Stimulated activated naive CD4-positive, alpha-beta T cell treated with Interleukin-2 at 50 U/mL for 16 hours (primary cell): ENCODE results near the gene C1orf198.
"Not testable (repeated sequence)": the region's sequence is repeated elsewhere in the genome, so short reads cannot be mapped to it uniquely, and the experiment has no call there.

Source experiments
- DNase-seq: peaks from one replicate; lab custom pipeline; 2025; lab: John Stamatoyannopoulos, UW

Gene C1orf198

GRCh38 chr1:230860617-230861384, 7.5 kb downstream of the C1orf198 start:
- no peak for DNase-seq

- DNase-seq, result no peak
Observed at GRCh38 chr1:230858918-230859729, 9.2 kb downstream of the C1orf198 start.

- no peak for DNase-seq
Observed at GRCh38 chr1:230858236-230858820, 10.0 kb downstream of the C1orf198 start.

GRCh38 chr1:230857822-230858221, 10.5 kb downstream of the C1orf198 start:
- DNase-seq, result no peak

DNA sequence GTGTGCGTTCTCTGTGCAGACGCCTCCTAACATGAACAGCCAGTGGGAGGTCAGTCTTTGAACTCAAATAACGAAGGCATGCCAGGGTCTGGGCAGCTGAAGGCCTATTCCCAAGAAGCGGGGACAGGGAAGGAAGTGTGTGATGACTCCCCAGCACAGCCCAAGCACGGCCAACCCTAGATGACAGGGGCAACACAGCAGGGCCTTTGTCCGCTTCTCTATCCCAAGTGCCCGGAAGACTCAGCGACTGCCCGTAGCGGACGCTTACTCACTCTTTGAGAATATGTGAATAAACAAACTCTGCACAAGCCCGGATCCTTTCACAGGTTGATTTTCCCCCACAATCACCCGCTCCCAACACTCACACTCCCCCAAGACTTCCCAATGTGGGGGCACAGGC, 11.2 kb downstream of the C1orf198 start:
- DNase-seq, result no peak

- DNase-seq, result no peak
Observed at GRCh38 chr1:230855886-230856285, 12.4 kb downstream of the C1orf198 start.

DNA sequence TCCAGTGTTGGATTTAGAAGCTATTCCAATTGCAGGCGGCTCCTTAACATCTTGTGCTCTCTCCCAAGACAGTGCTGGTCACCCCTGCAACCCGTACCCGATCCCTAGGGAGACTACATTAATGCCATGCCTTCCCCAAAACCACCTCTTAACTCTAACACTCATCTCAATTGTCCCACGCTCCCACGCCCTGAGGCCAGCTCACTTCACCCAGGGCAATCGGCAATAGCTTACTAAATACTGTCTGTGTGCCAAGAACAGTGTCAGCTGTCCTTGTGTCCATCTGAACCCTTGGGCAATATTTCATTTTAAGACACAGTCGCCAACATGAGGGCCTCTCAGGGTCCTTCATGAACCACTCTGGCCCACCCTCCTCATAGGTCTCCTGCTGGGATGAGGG, 13.9 kb downstream of the C1orf198 start:
- DNase-seq, result no peak

- no peak for DNase-seq
Observed at GRCh38 chr1:230853731-230854130, 14.6 kb downstream of the C1orf198 start.

- no peak for DNase-seq
Observed at GRCh38 chr1:230852959-230853358, 15.4 kb downstream of the C1orf198 start.

- no peak for DNase-seq
Observed at GRCh38 chr1:230851291-230851691, 17.0 kb downstream of the C1orf198 start.

DNA sequence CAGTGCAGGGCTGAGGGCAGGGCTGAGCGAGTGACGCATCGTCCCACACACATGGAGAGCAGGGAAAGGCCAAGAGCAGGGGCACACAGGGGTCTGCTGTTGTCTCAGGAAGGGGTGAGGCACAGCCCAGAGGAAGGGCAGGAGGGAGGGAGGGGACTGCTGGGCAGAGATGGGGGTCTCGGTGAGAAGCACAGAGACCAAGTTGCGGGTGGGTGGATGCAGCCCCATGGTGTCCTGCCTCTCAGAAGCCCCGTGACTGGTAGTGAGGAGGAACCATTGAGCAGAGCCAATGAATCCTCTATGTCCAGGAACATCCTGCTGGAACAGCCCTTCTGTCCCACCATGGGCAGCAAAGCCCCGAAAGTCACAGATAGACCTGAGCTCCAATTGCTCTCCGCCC, 17.8 kb downstream of the C1orf198 start:
- DNase-seq, result no peak

DNA sequence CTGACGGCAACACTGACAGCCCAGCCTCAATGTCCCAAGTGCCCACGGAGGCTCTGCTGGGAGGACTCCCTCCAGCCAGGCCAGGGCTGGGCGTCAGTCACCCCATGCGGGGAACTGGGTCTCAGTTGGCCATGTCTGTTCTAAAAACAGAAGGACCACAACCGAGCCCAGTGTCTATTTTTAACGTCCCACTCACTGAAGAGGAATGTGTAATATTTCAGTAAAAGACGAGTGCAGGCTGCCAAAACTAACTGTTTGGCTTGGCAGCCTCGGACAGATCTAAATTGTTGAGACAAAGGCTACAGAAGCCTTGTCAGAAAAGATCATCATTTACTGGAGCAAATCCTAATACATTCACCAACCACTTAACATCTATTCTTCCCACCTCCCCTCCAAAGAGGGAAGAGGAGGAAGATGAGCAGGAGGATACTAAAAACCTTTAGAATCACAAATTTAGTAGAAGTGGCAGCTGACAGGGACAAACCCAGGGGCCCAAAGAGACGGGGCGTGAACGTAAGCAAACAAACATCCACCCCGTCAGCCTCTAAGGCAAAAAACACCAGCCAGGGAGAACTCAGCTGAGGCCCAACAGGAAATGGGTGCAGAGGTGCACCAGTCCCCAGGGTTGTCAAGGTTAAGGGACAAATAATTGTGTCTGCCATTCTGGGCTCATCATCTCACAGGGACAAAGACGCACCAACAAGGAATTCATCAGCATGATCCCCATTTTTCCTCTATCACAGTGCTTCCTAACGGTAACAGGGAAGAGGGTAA, 18.7 kb downstream of the C1orf198 start:
- DNase-seq, result no peak

- no peak for DNase-seq
Observed at GRCh38 chr1:230848235-230848634, 20.1 kb downstream of the C1orf198 start.

DNA sequence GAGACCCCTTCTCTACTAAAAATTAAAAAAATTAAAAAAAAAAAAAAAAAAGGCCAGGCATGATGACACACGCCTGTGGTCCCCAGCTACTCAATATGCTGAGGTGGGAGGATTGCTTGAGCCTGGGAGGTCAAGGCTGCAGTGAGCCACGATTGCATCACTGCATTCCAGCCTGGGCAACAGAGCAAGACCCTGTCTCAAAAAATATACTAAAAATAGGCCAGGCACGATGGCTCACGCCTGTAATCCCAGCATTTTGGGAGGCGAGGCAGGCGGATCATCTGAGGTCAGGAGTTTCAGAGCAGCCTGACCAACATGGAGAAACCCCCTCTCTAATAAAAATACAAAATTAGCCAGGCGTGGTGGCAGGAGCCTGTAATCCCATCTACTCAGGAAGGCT, 23.1 kb downstream of the C1orf198 start:
- DNase-seq, result not testable (repeated sequence)

DNA sequence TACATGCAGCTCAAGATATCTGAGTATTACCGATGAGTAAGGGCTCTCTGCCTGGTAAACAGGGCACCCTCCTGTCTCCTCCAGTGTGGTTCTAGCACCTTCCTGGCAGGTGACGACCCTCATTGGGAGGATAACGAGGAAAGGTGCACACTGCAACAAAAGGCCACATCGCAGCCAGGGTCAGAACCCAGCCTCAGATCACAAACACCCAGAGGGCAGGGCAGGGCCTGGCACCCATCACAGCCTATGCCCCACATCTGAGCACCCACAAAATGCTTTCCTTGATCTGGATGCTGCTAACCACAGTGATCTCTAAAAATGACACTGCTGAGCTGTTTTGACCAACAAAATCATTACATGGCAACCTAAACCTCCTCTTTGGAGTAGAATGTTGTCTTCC, 23.8 kb downstream of the C1orf198 start:
- DNase-seq, result no peak

- DNase-seq, result no peak
Observed at GRCh38 chr1:230843503-230844309, 24.6 kb downstream of the C1orf198 start.

DNA sequence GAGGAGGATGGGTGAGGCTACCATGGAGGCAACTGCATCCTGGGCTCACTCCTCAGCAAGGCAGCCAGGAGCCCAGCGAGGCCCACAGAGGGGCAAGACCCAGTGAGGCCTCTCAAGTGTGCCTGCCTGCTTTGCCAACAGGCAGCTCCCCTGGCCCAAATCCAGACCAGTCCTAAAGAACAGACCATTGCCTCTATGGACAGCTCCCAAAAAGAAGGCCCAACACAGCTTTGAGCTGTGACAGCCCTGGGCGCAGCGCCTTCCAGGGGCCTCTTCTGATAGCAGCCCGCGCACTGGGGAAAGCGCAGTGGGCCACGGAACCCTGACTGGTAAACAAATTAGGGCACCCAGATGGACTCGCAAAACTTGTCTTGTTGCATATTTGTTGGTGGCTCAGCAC, 25.5 kb downstream of the C1orf198 start:
- DNase-seq, result no peak

GRCh38 chr1:230839173-230839572, 29.1 kb downstream of the C1orf198 start:
- DNase-seq, result no peak

GRCh38 chr1:230836793-230837192, 31.5 kb downstream of the C1orf198 start:
- DNase-seq, result no peak

DNA sequence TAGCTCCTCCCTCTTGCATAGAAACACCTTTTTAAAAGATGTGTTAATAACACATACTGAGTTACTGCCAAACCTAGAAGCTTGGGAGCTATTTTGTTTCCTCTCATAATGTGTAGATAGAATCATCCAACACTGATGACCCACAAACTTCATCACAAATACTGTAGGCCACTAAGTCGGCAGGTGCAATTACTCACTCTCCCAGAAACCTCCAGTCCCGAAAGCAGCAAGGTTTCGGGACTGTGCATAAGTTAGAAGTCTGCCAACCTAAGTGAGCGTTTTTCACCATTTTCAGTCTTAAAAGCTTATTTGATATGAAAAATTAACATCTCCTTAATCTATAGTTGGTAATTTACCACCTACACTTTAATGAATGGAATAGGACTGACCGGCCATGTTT, 32.0 kb downstream of the C1orf198 start:
- DNase-seq, result no peak

GRCh38 chr1:230834292-230834691, 34.0 kb downstream of the C1orf198 start:
- DNase-seq, result no peak
